ENCODE data around the gene H2AZ1. TPM values are rescaled to one million over a fixed set of nuclear protein-coding genes. Genes with fewer than 3 reads are reported as not detected.

The H2AZ1 gene
- 477 TPM in 2 replicates for total RNA-seq

- Mint-ChIP-seq H3K27me3 (no peaks in the 10 kb centered on the region), H3K4me3 (no peak within 1 kb of the TSS), H3K36me3 (ENCODE audit: low read depth) (peaks cover 17% of the 10 kb centered on the region), H3K4me1 (peaks cover 20% of the 10 kb centered on the region), H3K27ac (no peak within 1 kb of the TSS), H3K9me3 (no peaks in the 10 kb centered on the region)
- DNase-seq = peak; percentile 98
- intact Hi-C loops (cut with micrococcal nuclease) = loop anchor here (1.0 to 5.0 kb wide), 12 partner anchors 56 to 1397 kb away; partner anchors contain the start of genes DAPP1, EIF4E, LAMTOR3 and PPP3CA
Measured at GRCh38 chr4:99949999-99950912, at the start of gene H2AZ1. Gene H2AZ1, minus strand, starts transcription at chr4:99950275. Its CDS starts 105 bp downstream, at chr4:99950170.

GRCh38 chr4:99998062-99998867 lies 48.2 kb upstream of the H2AZ1 start:
- no peaks in the 10 kb centered on the region for H3K36me3 Mint-ChIP-seq (ENCODE audit: low read depth)
- DNase-seq = no peak
- H3K27me3 Mint-ChIP-seq = peaks cover 7% of the 10 kb centered on the region
- no peak overlapping the region for H3K4me3 Mint-ChIP-seq
- H3K9me3 Mint-ChIP-seq = no peaks in the 10 kb centered on the region
- no peaks in the 10 kb centered on the region for H3K4me1 Mint-ChIP-seq
- H3K27ac Mint-ChIP-seq = no peak overlapping the region
- intact Hi-C loops (cut with micrococcal nuclease) = loop anchor here (5.0 kb wide), 1 partner anchor 84 kb away; no protein-coding TSS in a partner anchor

- intact Hi-C loops (cut with micrococcal nuclease) = no loop called here
Measured at GRCh38 chr4:99991741-99992140, 41.7 kb upstream of the H2AZ1 start.

GRCh38 chr4:99987681-99988080 lies 37.6 kb upstream of the H2AZ1 start:
- Mint-ChIP-seq H3K4me3 (no peak overlapping the region), H3K9me3 (no peaks in the 10 kb centered on the region), H3K36me3 (ENCODE audit: low read depth) (no peaks in the 10 kb centered on the region), H3K27ac (no peak overlapping the region), H3K4me1 (no peaks in the 10 kb centered on the region), H3K27me3 (peaks cover 6% of the 10 kb centered on the region)
- intact Hi-C loops (cut with micrococcal nuclease) = no loop called here
- no peak for DNase-seq

More at GRCh38 chr4:99991741-99992140, 41.7 kb upstream of the H2AZ1 start:
- DNase-seq = no peak
- no peaks in the 10 kb centered on the region for H3K4me1 Mint-ChIP-seq
- no peak overlapping the region for H3K27ac Mint-ChIP-seq
- H3K36me3 Mint-ChIP-seq (ENCODE audit: low read depth) = no peaks in the 10 kb centered on the region
- H3K4me3 Mint-ChIP-seq = no peak overlapping the region
- H3K27me3 Mint-ChIP-seq = peaks cover 10% of the 10 kb centered on the region
- no peaks in the 10 kb centered on the region for H3K9me3 Mint-ChIP-seq

GRCh38 chr4:99986792-99987191 lies 36.7 kb upstream of the H2AZ1 start:
- peaks cover 6% of the 10 kb centered on the region for H3K27me3 Mint-ChIP-seq
- intact Hi-C loops (cut with micrococcal nuclease) = no loop called here
- no peaks in the 10 kb centered on the region for H3K36me3 Mint-ChIP-seq (ENCODE audit: low read depth)
- no peaks in the 10 kb centered on the region for H3K4me1 Mint-ChIP-seq
- H3K9me3 Mint-ChIP-seq = no peaks in the 10 kb centered on the region
- no peak overlapping the region for H3K27ac Mint-ChIP-seq
- no peak overlapping the region for H3K4me3 Mint-ChIP-seq
- no peak for DNase-seq

GRCh38 chr4:99983289-99983943 lies 33.3 kb upstream of the H2AZ1 start:
- H3K27ac Mint-ChIP-seq = no peak overlapping the region
- H3K4me3 Mint-ChIP-seq = no peak overlapping the region
- no peak for DNase-seq
- no peaks in the 10 kb centered on the region for H3K36me3 Mint-ChIP-seq (ENCODE audit: low read depth)
- H3K9me3 Mint-ChIP-seq = peaks cover 6% of the 10 kb centered on the region
- H3K4me1 Mint-ChIP-seq = no peaks in the 10 kb centered on the region
- intact Hi-C loops (cut with micrococcal nuclease) = no loop called here
- peaks cover 5% of the 10 kb centered on the region for H3K27me3 Mint-ChIP-seq

- Mint-ChIP-seq H3K36me3 (ENCODE audit: low read depth) (no peaks in the 10 kb centered on the region), H3K27ac (no peak overlapping the region), H3K4me3 (no peak overlapping the region), H3K27me3 (peaks cover 16% of the 10 kb centered on the region), H3K4me1 (no peaks in the 10 kb centered on the region), H3K9me3 (peaks cover 11% of the 10 kb centered on the region)
- intact Hi-C loops (cut with micrococcal nuclease) = no loop called here
- DNase-seq = no peak
Measured at GRCh38 chr4:99979872-99980271, 29.8 kb upstream of the H2AZ1 start.

GRCh38 chr4:99971453-99972111 lies 21.5 kb upstream of the H2AZ1 start:
- DNase-seq = no peak
- Mint-ChIP-seq H3K27me3 (peaks cover 35% of the 10 kb centered on the region), H3K4me3 (no peak overlapping the region), H3K9me3 (peaks cover 22% of the 10 kb centered on the region), H3K4me1 (no peaks in the 10 kb centered on the region), H3K27ac (no peak overlapping the region), H3K36me3 (ENCODE audit: low read depth) (no peaks in the 10 kb centered on the region)
- intact Hi-C loops (cut with micrococcal nuclease) = no loop called here

GRCh38 chr4:99968330-99968729 lies 18.3 kb upstream of the H2AZ1 start:
- H3K27ac Mint-ChIP-seq = no peak overlapping the region

GRCh38 chr4:99966692-99967091 lies 16.6 kb upstream of the H2AZ1 start:
- H3K4me3 Mint-ChIP-seq = no peak overlapping the region
- peaks cover 6% of the 10 kb centered on the region for H3K4me1 Mint-ChIP-seq
- no peak for DNase-seq
- H3K36me3 Mint-ChIP-seq (ENCODE audit: low read depth) = no peaks in the 10 kb centered on the region
- no peaks in the 10 kb centered on the region for H3K9me3 Mint-ChIP-seq
- peaks cover 8% of the 10 kb centered on the region for H3K27me3 Mint-ChIP-seq
- no peak overlapping the region for H3K27ac Mint-ChIP-seq
- intact Hi-C loops (cut with micrococcal nuclease) = no loop called here

More at GRCh38 chr4:99968330-99968729, 18.3 kb upstream of the H2AZ1 start:
- intact Hi-C loops (cut with micrococcal nuclease) = no loop called here
- peaks cover 6% of the 10 kb centered on the region for H3K4me1 Mint-ChIP-seq
- H3K9me3 Mint-ChIP-seq = peaks cover 5% of the 10 kb centered on the region
- no peak for DNase-seq
- no peak overlapping the region for H3K4me3 Mint-ChIP-seq
- H3K36me3 Mint-ChIP-seq (ENCODE audit: low read depth) = no peaks in the 10 kb centered on the region
- H3K27me3 Mint-ChIP-seq = peaks cover 15% of the 10 kb centered on the region

GRCh38 chr4:99965674-99966350 lies 15.7 kb upstream of the H2AZ1 start:
- intact Hi-C loops (cut with micrococcal nuclease) = no loop called here
- Mint-ChIP-seq H3K36me3 (ENCODE audit: low read depth) (no peaks in the 10 kb centered on the region), H3K9me3 (no peaks in the 10 kb centered on the region), H3K27me3 (peaks cover 8% of the 10 kb centered on the region), H3K4me3 (no peak overlapping the region), H3K27ac (no peak overlapping the region), H3K4me1 (peaks cover 6% of the 10 kb centered on the region)
- no peak for DNase-seq

GRCh38 chr4:99965173-99965572 lies 15.1 kb upstream of the H2AZ1 start:
- no peak overlapping the region for H3K4me3 Mint-ChIP-seq
- no peaks in the 10 kb centered on the region for H3K36me3 Mint-ChIP-seq (ENCODE audit: low read depth)
- peaks cover 6% of the 10 kb centered on the region for H3K4me1 Mint-ChIP-seq
- DNase-seq = no peak
- intact Hi-C loops (cut with micrococcal nuclease) = no loop called here
- no peak overlapping the region for H3K27ac Mint-ChIP-seq
- no peaks in the 10 kb centered on the region for H3K9me3 Mint-ChIP-seq
- peaks cover 8% of the 10 kb centered on the region for H3K27me3 Mint-ChIP-seq

- H3K27me3 Mint-ChIP-seq = no peaks in the 10 kb centered on the region
- intact Hi-C loops (cut with micrococcal nuclease) = loop anchor here (5.0 kb wide), 1 partner anchor 1866 kb away; no protein-coding TSS in a partner anchor
- no peak overlapping the region for H3K4me3 Mint-ChIP-seq
- peaks cover 6% of the 10 kb centered on the region for H3K4me1 Mint-ChIP-seq
- DNase-seq = no peak
- peaks cover 4% of the 10 kb centered on the region for H3K36me3 Mint-ChIP-seq (ENCODE audit: low read depth)
- H3K9me3 Mint-ChIP-seq = peaks cover 12% of the 10 kb centered on the region
- no peak overlapping the region for H3K27ac Mint-ChIP-seq
Measured at GRCh38 chr4:99961711-99962110, 11.6 kb upstream of the H2AZ1 start.

All from activated CD4-positive, alpha-beta T cell treated with anti-CD3 and anti-CD28 coated beads, Interleukin-2, amount 10 ng/mL, durations not matched to agents 24 days and 14 days (primary cell).